K562 (cell line): Measurements from ENCODE around the gene EPX. TPM values are rescaled to one million over a fixed set of nuclear protein-coding genes. Genes with fewer than 3 reads are reported as not detected.

Experiments used
- ARNT ChIP-seq, 2 experiments: fragments of 450-650 bp; IDR thresholded peaks; 2 replicates each; pipeline ENCODE4 v1.6.1; 2016; ENCODE audit warnings: mild to moderate bottlenecking in 1 of 2
- CBX5 ChIP-seq: IDR thresholded peaks from 2 replicates; pipeline ENCODE4 v1.6.1; 2014; ENCODE audit warnings: low read depth, borderline replicate concordance
- CHCHD3 ChIP-seq: fragments of 250-450 bp; sonication (Bioruptor Pico); IDR thresholded peaks from 2 replicates; pipeline ENCODE4 v2.1.2; 2022; ENCODE audit warnings: mild to moderate bottlenecking
- ETV6 ChIP-seq, 3 experiments: fragments of 150-350 bp in 1 of 3; sonication (generic) in 1 of 3; formaldehyde crosslinking in 1 of 3; IDR thresholded peaks; 2 replicates each; pipeline versions ENCODE4 v1.6.1 to v1.8.0; 2014 to 2022; ENCODE audit warnings: borderline replicate concordance in 2 of 3, low read depth in 2 of 3, antibody characterized with exemption in 1 of 3, low read length in 1 of 3, mild to moderate bottlenecking in 1 of 3, missing genetic modification reagents in 1 of 3
- GABPA ChIP-seq: fragments of 200-800 bp; sonication (Bioruptor generic); conservative IDR thresholded peaks from 2 replicates; pipeline ENCODE4 v1.6.1; 2016; ENCODE audit warnings: low read depth, missing genetic modification characterization, missing compliant biosample characterization
- JUND ChIP-seq, 2 experiments: IDR thresholded peaks; 2 replicates in 1 of 2; 3 replicates in 1 of 2; pipeline ENCODE4 v1.6.1; 2011; ENCODE audit warnings: borderline replicate concordance in 2 of 2, low read depth in 2 of 2, low read length in 2 of 2, improper control_type of control experiment in 1 of 2, missing biosample characterization in 1 of 2, missing genetic modification characterization in 1 of 2, missing genetic modification reagents in 1 of 2
- NFATC3 ChIP-seq: fragments of 450-650 bp; IDR thresholded peaks from 2 replicates; pipeline ENCODE4 v1.6.1; 2017; ENCODE audit warnings: mild to moderate bottlenecking
- NR2F6 ChIP-seq: fragments of 450-650 bp; formaldehyde crosslinking; IDR thresholded peaks from 2 replicates; pipeline ENCODE4 v1.4.0; 2020; ENCODE audit warnings: mild to moderate bottlenecking
- RFX7 ChIP-seq: fragments of 250-450 bp; sonication (Bioruptor Pico); IDR thresholded peaks from 2 replicates; pipeline ENCODE4 v1.5.1; 2021; ENCODE audit warnings: mild to moderate bottlenecking
- SMARCB1 ChIP-seq: IDR thresholded peaks from 2 replicates; pipeline ENCODE4 v1.6.1; 2011; ENCODE audit warnings: improper control_type of control experiment, low read depth; ENCODE audit not compliant: insufficient read length
- SMARCE1 ChIP-seq: fragments of 450-650 bp; IDR thresholded peaks from 2 replicates; pipeline ENCODE4 v1.7.1; 2016; ENCODE audit warnings: mild to moderate bottlenecking
- SRSF9 ChIP-seq: fragments of 200-400 bp; formaldehyde crosslinking; IDR thresholded peaks from 2 replicates; pipeline ENCODE4 v1.6.1; 2017; ENCODE audit warnings: low read depth, low read length, borderline replicate concordance
- TEAD1 ChIP-seq, 2 experiments: fragments of 450-650 bp in 1 of 2; sonication (generic) in 1 of 2; formaldehyde crosslinking; IDR thresholded peaks; 2 replicates each; pipeline versions ENCODE4 v1.4.0 to v1.8.0; 2020 to 2022; ENCODE audit warnings: mild to moderate bottlenecking in 2 of 2, missing genetic modification reagents in 1 of 2
- TEAD4 ChIP-seq, 2 experiments: sonication (generic) in 1 of 2; formaldehyde crosslinking in 1 of 2; IDR thresholded peaks; 2 replicates each; pipeline versions ENCODE4 v1.6.1 to v1.8.0; 2012 to 2022; ENCODE audit warnings: borderline replicate concordance in 1 of 2, inconsistent platforms in 1 of 2, low read length in 1 of 2, mild to moderate bottlenecking in 1 of 2, missing genetic modification reagents in 1 of 2
- ZFP30 ChIP-seq: fragments of 250-450 bp; sonication (Bioruptor Pico); IDR thresholded peaks from 2 replicates; pipeline ENCODE4 v1.8.0; 2022; ENCODE audit warnings: moderate library complexity, mild to moderate bottlenecking, inconsistent platforms, borderline replicate concordance
- ZNF134 ChIP-seq: fragments of 250-450 bp; sonication (Bioruptor Pico); conservative IDR thresholded peaks from 2 replicates; pipeline ENCODE4 v1.4.0; 2020
- ZNF76 ChIP-seq: fragments of 250-450 bp; sonication (Bioruptor Pico); IDR thresholded peaks from 2 replicates; pipeline ENCODE4 v1.4.0; 2020; ENCODE audit warnings: mild to moderate bottlenecking, moderate library complexity, borderline replicate concordance
- polyA plus RNA-seq, 8 experiments: library from polyadenylated mRNA; depleted of rRNA in 4 of 8; stranded (reverse) in 5 of 8; unstranded in 3 of 8; fragments of >200 nt; fragmentation: Nextera tagmentation in 2 of 8; fragmentation: Illumina TruSeq in 1 of 8; extraction: Ambion mirVana in 2 of 8; extraction: Trizol in 1 of 8; gene quantifications; 2 replicates each; pipeline versions ENCODE4 v1.2.1 to v1.2.3, GENCODE V29; 2011 to 2014; ENCODE audit warnings: inconsistent platforms in 1 of 8, missing spikeins in 1 of 8
- total RNA-seq, 7 experiments: library from RNA; depleted of rRNA in 6 of 7; stranded (reverse); fragments of >200 nt in 6 of 7; fragmentation: Illumina TruSeq in 2 of 7; extraction: Trizol in 2 of 7; gene quantifications; 2 replicates each; pipeline versions ENCODE4 v1.2.1 to v1.2.3, GENCODE V29; 2011 to 2021; ENCODE audit warnings: low replicate concordance in 1 of 7
- TF ChIP-seq, protein P1 (sequence below): fragments of 250-450 bp; sonication (Bioruptor Pico); IDR thresholded peaks from 2 replicates; pipeline ENCODE4 v1.9.0; 2021; ENCODE audit warnings: mild to moderate bottlenecking
- TF ChIP-seq, protein P2 (sequence below): fragments of 450-650 bp; conservative IDR thresholded peaks from 2 replicates; pipeline ENCODE4 v1.6.1; 2016; ENCODE audit warnings: missing genetic modification characterization, low read depth, mild to moderate bottlenecking, control low read depth, missing compliant biosample characterization
- TF ChIP-seq, protein P3 (sequence below): sonication (generic); formaldehyde crosslinking; IDR thresholded peaks from 2 replicates; pipeline ENCODE4 v1.9.0; 2022; ENCODE audit warnings: mild to moderate bottlenecking, missing genetic modification reagents
- TF ChIP-seq, protein P4 (sequence below), 3 experiments: IDR thresholded peaks in 2 of 3; conservative IDR thresholded peaks in 1 of 3; 2 replicates each; pipeline ENCODE4 v1.5.1; 2011 to 2012; ENCODE audit warnings: low read length in 3 of 3, mild to moderate bottlenecking in 3 of 3, control low read depth in 2 of 3, improper control_type of control experiment in 1 of 3, inconsistent platforms in 1 of 3, low read depth in 1 of 3, mixed read lengths in 1 of 3, moderate library complexity in 1 of 3; ENCODE audit not compliant: insufficient read depth in 2 of 3

EPX gene
- total and polyA plus RNA-seq, 9 of the 15 experiments (the other 6 are each of a cell fraction or from before 2014, with no cell fraction given) = 0.07 to 0.33 (median 0.19) TPM; not detected in 3

DNA sequence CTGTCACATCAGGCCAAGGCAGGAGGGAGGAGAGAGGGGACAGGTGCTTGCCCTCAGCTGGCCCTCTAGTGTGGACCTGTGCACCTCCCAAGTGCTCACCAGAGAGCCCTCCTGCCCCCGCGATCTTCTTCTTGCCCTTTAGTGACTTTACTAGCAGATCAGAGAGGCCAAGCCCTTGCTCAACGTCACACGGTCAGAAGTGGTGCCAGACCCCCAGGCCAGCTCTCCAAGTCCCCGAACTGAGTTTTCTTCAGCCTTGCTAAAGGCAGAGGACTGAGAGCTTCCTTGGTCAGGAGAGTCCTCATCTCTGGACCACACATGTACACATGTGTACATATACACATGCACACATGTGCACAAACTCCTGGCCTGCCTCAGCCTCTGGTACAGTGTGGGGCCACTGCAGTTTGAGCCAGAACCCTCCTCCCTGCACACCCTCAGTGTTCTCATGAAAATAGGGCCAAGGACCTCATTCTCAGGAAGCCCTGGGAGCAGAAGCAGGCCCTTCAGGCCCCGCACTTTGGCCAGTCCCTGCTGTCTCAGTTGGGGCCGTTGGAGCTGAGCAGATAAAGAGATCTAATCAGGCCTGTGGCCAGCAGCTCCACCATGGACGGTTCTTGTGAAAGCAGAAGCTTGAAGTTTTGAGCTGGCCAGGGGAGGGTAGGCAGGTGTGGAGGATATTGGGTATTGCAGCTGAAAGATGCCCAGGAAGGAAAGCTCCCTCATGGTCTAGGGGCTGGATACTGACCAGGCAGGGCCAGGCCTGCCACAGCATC lies 7.4 kb upstream of the EPX start (continued):
- TF ChIP-seq TEAD4 (IDR thresholded peaks at IDR 0.05; ENCODE audit: low read length) = no peak; the same call in 1 of the 2 replicates
- no peak for TF ChIP-seq TEAD4 (CRISPR knock-in tag; IDR thresholded peaks at IDR 0.05; ENCODE audit: borderline replicate concordance)
- TF ChIP-seq RFX7 = no peak
- TF ChIP-seq, protein P1, sequence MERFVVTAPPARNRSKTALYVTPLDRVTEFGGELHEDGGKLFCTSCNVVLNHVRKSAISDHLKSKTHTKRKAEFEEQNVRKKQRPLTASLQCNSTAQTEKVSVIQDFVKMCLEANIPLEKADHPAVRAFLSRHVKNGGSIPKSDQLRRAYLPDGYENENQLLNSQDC (CRISPR knock-in tag) = no peak
- no peak for TF ChIP-seq CBX5
- TF ChIP-seq JUND (IDR thresholded peaks at IDR 0.05; ENCODE audit: borderline replicate concordance, low read depth, low read length) = peak; percentile 39; the same call in 1 of the 2 replicates
- TF ChIP-seq JUND (tag; IDR thresholded peaks at IDR 0.05; ENCODE audit: borderline replicate concordance, low read depth, low read length) = peak; percentile 75; the same call in 1 of the 3 replicates
- TF ChIP-seq ARNT (IDR thresholded peaks at IDR 0.05) = no peak
- peak; percentile 46; the same call in 1 of the 2 replicates for TF ChIP-seq SMARCE1
- TF ChIP-seq ZNF134 (CRISPR knock-in tag) = 0 out of 2 replicates have a peak, but pooled peaks have one; percentile 42
- peak; percentile 61 for TF ChIP-seq ZNF76
- TF ChIP-seq ZFP30 (CRISPR knock-in tag) = no peak
- TF ChIP-seq, protein P2, sequence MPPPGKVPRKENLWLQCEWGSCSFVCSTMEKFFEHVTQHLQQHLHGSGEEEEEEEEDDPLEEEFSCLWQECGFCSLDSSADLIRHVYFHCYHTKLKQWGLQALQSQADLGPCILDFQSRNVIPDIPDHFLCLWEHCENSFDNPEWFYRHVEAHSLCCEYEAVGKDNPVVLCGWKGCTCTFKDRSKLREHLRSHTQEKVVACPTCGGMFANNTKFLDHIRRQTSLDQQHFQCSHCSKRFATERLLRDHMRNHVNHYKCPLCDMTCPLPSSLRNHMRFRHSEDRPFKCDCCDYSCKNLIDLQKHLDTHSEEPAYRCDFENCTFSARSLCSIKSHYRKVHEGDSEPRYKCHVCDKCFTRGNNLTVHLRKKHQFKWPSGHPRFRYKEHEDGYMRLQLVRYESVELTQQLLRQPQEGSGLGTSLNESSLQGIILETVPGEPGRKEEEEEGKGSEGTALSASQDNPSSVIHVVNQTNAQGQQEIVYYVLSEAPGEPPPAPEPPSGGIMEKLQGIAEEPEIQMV (tag) = no peak
- TF ChIP-seq SMARCB1 = no peak
- no peak for TF ChIP-seq NR2F6 (CRISPR knock-in tag)
- no peak for TF ChIP-seq GABPA (tag)
- TF ChIP-seq CHCHD3 = no peak
- TF ChIP-seq, protein P3, sequence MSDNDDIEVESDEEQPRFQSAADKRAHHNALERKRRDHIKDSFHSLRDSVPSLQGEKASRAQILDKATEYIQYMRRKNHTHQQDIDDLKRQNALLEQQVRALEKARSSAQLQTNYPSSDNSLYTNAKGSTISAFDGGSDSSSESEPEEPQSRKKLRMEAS (CRISPR knock-in tag) = no peak
- no peak for TF ChIP-seq NFATC3
- peak in 1 of 2 experiments; percentile 73; a peak in 2 of 4 replicates for TF ChIP-seq TEAD1 (CRISPR knock-in tag; IDR thresholded peaks at IDR 0.05)
- TF ChIP-seq ETV6 (IDR thresholded peaks at IDR 0.05; ENCODE audit: borderline replicate concordance in 1 of 2, low read depth in 2 of 2, low read length in 1 of 2) = no peak
- 0 out of 2 replicates have a peak, but pooled peaks have one; percentile 37 for TF ChIP-seq ETV6 (CRISPR knock-in tag; IDR thresholded peaks at IDR 0.05; ENCODE audit: borderline replicate concordance)
- TF ChIP-seq, protein P4, sequence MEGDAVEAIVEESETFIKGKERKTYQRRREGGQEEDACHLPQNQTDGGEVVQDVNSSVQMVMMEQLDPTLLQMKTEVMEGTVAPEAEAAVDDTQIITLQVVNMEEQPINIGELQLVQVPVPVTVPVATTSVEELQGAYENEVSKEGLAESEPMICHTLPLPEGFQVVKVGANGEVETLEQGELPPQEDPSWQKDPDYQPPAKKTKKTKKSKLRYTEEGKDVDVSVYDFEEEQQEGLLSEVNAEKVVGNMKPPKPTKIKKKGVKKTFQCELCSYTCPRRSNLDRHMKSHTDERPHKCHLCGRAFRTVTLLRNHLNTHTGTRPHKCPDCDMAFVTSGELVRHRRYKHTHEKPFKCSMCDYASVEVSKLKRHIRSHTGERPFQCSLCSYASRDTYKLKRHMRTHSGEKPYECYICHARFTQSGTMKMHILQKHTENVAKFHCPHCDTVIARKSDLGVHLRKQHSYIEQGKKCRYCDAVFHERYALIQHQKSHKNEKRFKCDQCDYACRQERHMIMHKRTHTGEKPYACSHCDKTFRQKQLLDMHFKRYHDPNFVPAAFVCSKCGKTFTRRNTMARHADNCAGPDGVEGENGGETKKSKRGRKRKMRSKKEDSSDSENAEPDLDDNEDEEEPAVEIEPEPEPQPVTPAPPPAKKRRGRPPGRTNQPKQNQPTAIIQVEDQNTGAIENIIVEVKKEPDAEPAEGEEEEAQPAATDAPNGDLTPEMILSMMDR (IDR thresholded peaks at IDR 0.05 in 2 of 3, conservative IDR thresholded peaks at IDR 0.05 in 1 of 3; ENCODE audit: insufficient read depth in 2 of 3, low read depth in 1 of 3, low read length in 3 of 3) = no peak
- TF ChIP-seq SRSF9 = no peak
